ENCODE results near the gene HAGHL.
"Not testable (repeated sequence)": the region's sequence is repeated elsewhere in the genome, so short reads cannot be mapped to it uniquely, and the experiment has no call there.

HAGHL gene

DNA sequence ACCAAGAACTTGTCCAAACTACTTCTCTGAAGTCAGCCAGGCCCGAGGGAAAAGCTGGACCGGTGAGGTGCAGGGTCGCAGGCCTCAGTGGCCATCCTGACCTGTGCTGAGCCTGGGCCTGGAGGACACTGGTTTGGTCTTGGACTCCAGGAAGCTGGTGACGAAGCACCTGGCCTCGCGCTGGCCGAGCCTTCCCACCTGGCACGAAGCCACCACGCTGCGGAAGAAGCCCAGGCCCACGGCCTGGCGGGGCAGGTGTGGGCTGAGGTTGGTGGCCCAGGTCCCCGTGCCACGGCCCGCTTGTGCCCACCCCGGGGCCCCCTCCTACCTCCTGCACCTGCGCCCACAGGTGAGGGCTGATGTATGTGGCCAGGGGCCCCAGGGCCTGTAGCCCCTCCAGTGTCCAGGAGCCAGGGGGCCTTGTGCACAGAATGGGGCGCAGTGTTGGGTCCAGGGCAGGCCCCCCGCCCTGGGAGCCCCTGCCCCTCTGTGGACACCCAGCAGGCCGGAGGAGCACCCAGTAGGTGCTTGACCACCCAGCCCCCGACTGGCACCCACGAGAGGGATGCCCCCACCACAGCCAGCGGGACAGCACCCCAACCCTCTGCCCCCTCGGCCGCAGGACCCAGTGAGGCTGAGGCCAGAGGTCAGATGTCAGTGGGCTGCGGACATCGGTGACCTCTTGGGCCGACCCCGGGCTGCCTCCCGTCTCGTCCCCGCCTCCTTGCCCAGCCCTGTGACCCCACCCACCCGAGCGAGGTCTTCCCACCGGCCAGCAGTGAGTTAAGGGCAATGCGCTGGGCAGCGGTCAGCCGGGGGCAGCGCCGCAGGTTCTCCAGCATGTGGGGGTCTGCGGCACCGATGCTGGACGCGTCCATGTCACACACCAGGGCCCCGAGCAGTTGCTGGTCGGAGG is 47.4 kb downstream of the HAGHL start:
- DNase-seq (ENCODE audit: low read depth, low spot score) = no peak

DNA sequence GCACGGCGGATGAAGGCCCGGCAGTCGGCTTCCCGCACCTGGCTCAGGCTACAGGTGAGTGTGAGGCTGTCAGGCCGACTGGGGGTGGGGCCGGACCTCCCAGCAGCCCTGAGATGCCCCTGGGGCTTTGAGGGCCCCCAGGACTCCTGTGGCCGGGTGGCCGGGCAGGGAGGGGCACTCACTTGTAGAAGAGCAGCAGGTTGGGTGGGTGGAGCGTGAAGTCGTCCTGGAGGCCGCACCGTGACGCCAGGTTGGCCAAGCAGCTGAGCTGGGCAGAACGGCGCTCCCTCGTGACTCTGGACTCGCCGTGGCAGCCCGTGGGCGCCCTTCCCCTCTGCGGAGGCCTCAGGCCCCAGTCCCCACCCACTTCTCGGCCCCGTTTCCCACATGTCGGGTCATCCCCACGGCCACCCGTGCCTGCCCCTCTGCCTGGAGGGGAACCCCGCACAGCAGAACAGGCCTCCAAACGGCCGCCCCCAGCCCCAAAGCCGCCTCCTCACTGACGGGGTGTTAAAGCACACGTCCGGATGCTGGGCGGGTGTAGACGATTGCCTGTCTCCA is 48.4 kb downstream of the HAGHL start:
- DNase-seq (ENCODE audit: low read depth, low spot score) = no peak

DNA sequence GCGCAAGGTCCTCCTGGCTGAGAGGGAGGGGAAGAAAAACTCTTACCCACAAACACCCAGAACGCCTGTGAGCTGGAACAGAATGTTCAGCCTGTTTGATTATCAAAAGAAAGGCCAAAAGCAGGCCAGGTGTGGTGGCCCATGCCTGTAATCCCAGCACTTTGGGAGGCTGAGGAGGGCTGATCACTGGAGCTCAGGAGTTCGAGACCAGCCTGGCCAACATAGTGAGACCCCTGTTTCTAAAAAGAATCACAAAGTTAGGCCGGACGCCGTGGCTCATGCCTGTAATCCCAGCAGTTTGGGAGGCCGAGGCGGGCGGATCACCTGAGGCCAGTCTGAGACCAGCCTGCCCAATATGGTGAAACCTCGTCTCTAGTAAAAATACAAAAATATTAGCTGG is 49.4 kb downstream of the HAGHL start:
- DNase-seq (ENCODE audit: low read depth, low spot score) = not testable (repeated sequence)

DNA sequence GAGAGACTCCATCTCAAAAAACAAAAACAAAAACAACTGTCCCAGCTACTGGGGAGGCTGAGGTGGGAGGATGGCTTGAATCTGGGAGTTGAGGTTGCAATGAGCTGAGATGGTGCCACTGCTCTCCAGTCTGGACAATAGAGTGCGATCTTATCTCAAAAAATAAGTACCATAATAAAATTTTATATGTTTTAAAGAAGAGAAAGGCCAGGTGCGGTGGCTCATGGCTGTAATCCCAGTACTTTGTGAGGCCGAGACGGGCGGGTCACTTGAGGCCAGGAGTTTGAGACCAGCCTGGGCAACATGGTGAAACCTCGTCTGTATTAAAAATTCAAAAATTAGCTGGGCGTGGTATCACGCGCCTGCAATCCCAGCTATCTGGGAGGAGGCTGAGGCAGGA is 49.9 kb downstream of the HAGHL start:
- no peak for DNase-seq (ENCODE audit: low read depth, low spot score)

DNA sequence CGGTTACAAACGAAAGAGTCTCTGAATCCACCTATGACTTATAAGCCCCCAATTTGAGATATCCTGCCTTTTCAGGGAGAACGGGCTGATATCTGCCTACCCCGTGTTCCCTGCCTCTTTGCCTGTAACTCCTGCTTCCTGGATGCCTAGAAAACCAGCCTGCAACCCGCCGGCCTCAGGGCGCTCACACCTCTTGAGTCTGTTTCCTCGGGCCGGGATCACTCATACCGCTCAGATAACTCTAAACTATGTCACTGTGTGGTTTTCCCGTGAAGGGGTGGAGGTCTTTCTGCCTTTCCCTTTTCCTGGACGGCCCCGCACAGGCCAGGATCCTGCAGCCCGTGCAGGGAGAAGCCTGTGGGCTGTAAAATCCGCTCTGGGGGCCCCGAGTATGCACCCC is 50.9 kb downstream of the HAGHL start:
- no peak for DNase-seq (ENCODE audit: low read depth, low spot score)

DNA sequence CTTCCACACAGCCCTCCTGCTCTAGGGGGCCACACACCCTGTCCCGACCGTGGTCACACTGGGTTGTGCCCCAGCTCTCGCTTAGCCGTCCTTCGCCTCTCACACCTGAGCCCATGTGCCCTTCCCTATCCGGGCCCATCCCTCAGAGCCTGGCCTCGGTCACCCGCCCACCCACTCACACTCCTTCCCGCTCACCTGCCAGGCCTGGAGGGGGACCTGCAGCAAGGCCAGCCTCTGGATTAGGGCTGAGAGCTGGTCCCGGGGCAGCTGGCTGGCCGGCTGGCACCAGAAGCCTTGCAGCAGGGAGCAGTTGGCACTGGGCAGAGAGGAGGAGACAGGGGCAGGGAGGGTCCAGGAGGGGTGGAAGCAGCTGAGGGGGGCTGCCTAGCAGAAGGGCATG is 51.5 kb downstream of the HAGHL start:
- no peak for DNase-seq (ENCODE audit: low read depth, low spot score)

DNA sequence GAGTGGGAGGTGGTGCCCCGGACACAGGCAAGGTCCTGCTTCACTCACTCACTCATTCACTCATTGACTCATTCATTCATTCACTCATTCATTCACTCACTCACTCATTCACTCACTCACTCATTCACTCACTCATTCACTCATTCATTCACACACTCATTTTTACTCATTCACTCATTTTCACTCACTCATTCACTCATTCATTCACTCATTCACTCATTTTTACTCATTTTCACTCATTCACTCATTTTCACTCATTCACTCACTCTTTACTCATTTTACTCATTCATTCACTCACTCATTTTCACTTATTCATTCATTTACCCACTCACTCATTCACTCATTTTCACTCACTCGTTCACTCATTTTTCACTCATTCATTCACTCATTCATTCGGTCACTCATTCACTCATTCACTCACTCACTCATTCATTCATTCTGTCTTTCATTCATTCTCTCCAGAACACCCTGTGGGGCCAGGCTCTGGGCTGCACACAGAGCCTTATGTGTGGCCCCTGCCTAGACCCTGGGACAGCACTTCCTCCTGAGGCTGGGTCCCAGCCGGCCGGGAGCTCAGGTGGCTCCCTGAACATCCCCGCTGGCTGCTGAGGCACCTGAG is 52.1 kb downstream of the HAGHL start:
- no peak for DNase-seq (ENCODE audit: low read depth, low spot score)

All from iPS DF 19.7 (cell line).